ENCODE data around the gene AVPR2.

The AVPR2 gene

DNA sequence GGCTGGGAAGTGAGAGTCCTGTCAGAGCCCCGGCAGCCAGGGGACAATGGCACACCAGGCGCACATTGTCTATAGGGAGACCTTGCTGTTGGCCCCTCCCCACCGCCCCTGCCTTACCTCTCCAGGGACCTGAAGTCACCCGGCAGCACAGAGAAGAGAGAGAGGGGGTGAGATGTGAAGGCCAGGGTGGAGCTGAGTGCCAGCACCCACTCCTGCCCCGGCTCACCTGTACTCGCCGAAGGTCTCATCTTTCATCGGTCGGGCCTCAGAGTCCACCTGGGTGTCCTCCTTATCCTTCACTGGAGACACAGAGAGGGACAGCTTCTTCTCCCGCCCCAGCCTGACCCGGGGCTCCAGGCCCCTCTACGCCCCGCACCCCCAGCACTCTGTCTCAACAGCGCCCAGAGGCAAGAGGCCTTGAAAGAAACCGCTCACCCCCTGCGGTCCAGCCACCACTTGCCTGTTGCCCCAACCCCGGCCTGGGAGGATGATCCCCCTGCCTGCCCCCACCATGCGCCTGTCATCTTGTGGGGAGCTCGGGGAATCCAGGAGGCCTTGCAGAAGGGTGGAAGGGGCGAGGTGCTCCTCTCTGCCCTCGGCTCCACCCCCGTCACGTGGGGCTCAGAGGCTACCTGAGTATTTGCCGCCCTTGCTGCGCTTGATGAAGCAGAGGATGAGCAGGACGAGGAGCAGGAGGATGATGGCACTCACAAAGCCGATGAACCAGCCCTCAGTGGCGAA is 41.1 kb upstream of the AVPR2 start:
- H3K4me3 ChIP-seq (ENCODE audit: control insufficient read depth, low read depth, low read length) = no peak overlapping the region
- TF ChIP-seq, protein P1, sequence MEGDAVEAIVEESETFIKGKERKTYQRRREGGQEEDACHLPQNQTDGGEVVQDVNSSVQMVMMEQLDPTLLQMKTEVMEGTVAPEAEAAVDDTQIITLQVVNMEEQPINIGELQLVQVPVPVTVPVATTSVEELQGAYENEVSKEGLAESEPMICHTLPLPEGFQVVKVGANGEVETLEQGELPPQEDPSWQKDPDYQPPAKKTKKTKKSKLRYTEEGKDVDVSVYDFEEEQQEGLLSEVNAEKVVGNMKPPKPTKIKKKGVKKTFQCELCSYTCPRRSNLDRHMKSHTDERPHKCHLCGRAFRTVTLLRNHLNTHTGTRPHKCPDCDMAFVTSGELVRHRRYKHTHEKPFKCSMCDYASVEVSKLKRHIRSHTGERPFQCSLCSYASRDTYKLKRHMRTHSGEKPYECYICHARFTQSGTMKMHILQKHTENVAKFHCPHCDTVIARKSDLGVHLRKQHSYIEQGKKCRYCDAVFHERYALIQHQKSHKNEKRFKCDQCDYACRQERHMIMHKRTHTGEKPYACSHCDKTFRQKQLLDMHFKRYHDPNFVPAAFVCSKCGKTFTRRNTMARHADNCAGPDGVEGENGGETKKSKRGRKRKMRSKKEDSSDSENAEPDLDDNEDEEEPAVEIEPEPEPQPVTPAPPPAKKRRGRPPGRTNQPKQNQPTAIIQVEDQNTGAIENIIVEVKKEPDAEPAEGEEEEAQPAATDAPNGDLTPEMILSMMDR (IDR thresholded peaks at IDR 0.05; ENCODE audit: control insufficient read depth, insufficient read depth, low read depth, low read length, missing control alignments) = no peak
- no peak for DNase-seq (ENCODE audit: low read depth)

DNA sequence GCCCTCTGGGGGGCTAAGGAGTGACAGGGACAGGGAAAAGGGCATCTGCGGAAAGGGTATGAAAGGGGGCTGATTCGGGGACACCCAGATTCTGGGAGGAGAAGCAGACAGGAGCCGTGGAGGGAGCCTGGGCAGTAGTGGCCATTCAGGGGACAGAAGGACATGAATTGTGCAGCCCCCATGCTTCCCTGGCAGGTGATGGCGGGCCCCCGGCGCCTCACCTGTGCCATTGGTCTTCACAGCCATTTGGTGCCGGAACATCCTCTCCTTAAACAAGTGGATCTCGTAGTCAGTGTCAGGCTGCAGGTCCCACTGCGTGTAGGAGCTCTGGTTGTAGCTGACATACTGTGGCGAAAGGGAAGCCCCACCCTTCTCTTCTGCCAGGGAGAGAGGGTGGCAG is 40.4 kb upstream of the AVPR2 start:
- H3K4me3 ChIP-seq (ENCODE audit: control insufficient read depth, low read depth, low read length) = no peak overlapping the region
- TF ChIP-seq, protein P1 (IDR thresholded peaks at IDR 0.05; ENCODE audit: control insufficient read depth, insufficient read depth, low read depth, low read length, missing control alignments) = no peak
- no peak for DNase-seq (ENCODE audit: low read depth)

DNA sequence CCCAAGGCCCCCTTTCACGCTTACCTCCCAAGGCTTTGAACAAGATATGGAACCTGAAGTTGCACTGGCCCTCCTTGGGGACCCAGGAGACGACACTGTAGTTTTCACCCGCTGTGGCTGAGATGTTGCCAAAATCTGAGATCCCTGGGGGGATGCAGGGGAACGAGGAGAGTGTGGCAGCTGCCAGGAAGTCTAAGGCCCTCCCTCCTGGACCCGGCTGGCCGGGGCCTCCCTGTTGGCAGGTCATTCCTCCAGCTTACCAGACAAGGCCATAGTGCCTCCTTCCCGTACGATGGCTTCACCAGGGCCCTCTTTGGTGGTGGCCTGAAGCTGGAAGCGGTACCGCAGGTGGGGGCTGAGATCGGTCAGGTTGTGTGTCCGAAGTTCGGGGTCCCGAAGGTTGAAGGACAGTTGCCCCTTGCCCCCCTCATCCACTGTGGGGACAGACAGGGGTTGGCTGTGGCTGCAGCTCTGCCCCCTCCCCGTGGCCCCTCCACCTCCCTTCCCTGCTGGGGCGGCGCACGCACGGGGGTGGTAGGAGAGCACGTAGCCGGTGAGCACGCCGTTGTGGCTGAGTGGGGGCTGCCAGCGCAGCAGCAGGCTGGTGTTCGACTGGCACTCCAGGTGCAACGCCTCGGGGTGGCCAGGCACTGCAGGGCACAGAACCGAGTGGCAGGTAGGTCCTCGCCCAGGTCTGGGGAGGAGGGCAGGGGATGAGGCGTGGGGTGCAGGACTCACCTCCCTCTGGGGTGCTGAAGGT is 39.7 kb upstream of the AVPR2 start:
- no peak overlapping the region for H3K4me3 ChIP-seq (ENCODE audit: control insufficient read depth, low read depth, low read length)
- TF ChIP-seq, protein P1 (IDR thresholded peaks at IDR 0.05; ENCODE audit: control insufficient read depth, insufficient read depth, low read depth, low read length, missing control alignments) = no peak
- DNase-seq (ENCODE audit: low read depth) = no peak

DNA sequence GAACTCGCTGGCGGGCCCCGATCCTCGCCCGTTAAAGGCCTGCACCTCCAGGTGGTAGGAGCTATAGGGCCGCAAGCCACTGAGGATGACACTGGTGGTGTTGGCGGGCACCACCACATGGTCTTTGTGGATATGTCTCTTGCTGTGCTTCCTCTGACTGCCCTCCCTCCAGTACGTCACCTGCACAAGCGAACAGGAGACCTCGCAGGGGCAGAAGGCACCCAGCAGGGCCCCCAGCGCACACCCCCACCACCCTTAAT is 39.2 kb upstream of the AVPR2 start:
- DNase-seq (ENCODE audit: low read depth) = no peak
- no peak overlapping the region for H3K4me3 ChIP-seq (ENCODE audit: control insufficient read depth, low read depth, low read length)
- TF ChIP-seq, protein P1 (IDR thresholded peaks at IDR 0.05; ENCODE audit: control insufficient read depth, insufficient read depth, low read depth, low read length, missing control alignments) = no peak

DNA sequence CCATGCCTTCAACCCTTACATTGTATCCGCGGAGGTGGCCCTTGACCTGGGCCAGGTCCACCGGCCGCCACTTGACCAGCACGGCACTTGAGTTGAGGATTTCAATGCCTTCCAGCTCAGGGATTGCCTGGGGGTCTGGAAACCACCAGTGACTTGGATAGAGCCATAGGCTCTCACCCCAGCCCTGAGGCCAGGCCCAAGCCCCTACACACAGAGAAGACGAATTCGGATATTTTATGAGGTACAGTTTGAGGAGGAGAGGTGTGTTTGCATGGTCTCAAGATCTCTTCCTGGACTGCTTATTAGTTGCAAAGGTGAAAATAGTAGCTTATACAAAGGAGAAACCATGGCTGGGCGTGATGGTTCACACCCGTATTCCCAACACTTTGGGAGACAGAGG is 38.8 kb upstream of the AVPR2 start:
- DNase-seq (ENCODE audit: low read depth) = no peak
- H3K4me3 ChIP-seq (ENCODE audit: control insufficient read depth, low read depth, low read length) = no peak overlapping the region

DNA sequence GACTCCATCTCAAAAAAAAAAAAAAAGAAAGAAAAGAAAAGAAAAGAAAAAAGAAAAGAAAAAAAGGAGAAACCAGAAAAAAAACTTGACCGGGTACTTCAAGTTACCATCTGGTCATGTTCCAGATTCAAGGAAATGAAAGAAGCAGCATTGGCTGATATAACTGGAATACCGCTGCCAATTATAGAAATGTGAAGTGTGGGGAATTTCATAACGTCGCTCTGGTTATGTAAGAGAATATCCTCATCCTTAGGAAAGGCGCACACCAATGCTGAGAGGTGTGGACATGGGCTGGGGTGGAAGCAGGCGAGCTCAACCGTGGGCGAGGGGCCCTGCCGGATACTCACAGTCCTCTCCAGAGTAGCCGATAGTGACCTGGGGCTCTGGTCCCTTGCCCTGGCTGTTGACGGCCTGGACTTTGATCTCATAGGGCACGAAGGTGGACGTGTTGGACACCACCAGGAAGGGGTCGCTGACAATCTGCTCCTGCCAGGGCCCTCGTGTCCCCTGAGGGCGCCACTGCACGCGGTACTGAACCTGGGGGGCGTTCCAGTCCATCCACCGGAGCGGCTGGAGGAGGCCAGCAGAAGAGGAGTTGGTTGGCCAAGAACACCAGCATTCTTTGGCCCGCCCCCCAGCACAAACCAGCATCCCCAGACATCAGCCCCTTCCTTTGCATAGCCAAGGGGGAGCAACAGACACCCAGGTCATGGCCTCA is 38.0 kb upstream of the AVPR2 start:
- TF ChIP-seq, protein P1 (IDR thresholded peaks at IDR 0.05; ENCODE audit: control insufficient read depth, insufficient read depth, low read depth, low read length, missing control alignments) = no peak
- H3K4me3 ChIP-seq (ENCODE audit: control insufficient read depth, low read depth, low read length) = no peak overlapping the region
- no peak for DNase-seq (ENCODE audit: low read depth)

More for the DNA sequence above, 38.8 kb upstream of the AVPR2 start:
- TF ChIP-seq, protein P1 (IDR thresholded peaks at IDR 0.05; ENCODE audit: control insufficient read depth, insufficient read depth, low read depth, low read length, missing control alignments) = no peak
